ENCODE data around the gene BCORL1.

DNA sequence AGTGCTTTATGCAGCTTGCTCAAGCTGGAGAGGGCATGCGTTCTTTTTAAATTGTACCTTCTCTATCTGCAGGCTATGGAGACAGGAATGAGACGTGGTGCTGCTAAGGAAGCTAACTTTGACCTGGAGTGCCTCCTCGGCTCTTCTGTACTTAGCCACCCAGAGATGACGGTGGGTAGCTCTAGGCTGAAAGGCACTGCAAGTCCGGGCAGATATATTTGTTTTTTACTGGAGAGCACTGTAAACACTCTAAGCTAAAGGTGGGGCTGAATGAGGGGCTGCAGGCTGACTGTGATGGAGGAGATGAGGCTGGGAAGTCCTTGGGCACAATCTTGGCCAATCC, 115.7 kb downstream of the BCORL1 start:
- TF ChIP-seq, protein P1, sequence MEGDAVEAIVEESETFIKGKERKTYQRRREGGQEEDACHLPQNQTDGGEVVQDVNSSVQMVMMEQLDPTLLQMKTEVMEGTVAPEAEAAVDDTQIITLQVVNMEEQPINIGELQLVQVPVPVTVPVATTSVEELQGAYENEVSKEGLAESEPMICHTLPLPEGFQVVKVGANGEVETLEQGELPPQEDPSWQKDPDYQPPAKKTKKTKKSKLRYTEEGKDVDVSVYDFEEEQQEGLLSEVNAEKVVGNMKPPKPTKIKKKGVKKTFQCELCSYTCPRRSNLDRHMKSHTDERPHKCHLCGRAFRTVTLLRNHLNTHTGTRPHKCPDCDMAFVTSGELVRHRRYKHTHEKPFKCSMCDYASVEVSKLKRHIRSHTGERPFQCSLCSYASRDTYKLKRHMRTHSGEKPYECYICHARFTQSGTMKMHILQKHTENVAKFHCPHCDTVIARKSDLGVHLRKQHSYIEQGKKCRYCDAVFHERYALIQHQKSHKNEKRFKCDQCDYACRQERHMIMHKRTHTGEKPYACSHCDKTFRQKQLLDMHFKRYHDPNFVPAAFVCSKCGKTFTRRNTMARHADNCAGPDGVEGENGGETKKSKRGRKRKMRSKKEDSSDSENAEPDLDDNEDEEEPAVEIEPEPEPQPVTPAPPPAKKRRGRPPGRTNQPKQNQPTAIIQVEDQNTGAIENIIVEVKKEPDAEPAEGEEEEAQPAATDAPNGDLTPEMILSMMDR (IDR thresholded peaks at IDR 0.05; ENCODE audit: low read length): no peak
- TF ChIP-seq EZH2 (optimal IDR thresholded peaks at IDR 0.05; ENCODE audit: low read depth, low read length): no peak

All from MM.1S (cell line).